DND-41 (cell line): ENCODE measurements around the gene ADAMTS13.
"Not testable (repeated sequence)": the region's sequence is repeated elsewhere in the genome, so short reads cannot be mapped to it uniquely, and the experiment has no call there.

Experiments used
- ATAC-seq: fragments of 200-7000 bp; cut with Tn5 transposase; 3 replicates; pipeline ENCODE4 v1.9.1; 2021; ENCODE audit warnings: low read depth; ENCODE audit not compliant: insufficient read depth
- DNase-seq: peaks from one replicate; pipeline ENCODE4 v3.0.0-alpha.2; 2020
- H2AFZ ChIP-seq: 2 replicates; pipeline ENCODE4 v1.6.0; 2012; ENCODE audit warnings: low read depth, low read length
- H3K27ac ChIP-seq: 2 replicates; pipeline ENCODE4 v1.5.1; 2012; ENCODE audit warnings: low read length, inconsistent platforms
- H3K27me3 ChIP-seq: fragments of 200-600 bp; sonication (generic); 2 replicates; pipeline ENCODE4 v1.6.0; 2012; ENCODE audit warnings: low read length, mild to moderate bottlenecking, inconsistent platforms; ENCODE audit not compliant: insufficient read depth, poor library complexity
- H3K36me3 ChIP-seq: 2 replicates; pipeline ENCODE4 v1.5.1; 2012; ENCODE audit warnings: low read length, inconsistent platforms; ENCODE audit not compliant: insufficient read depth
- H3K4me1 ChIP-seq: 2 replicates; pipeline ENCODE4 v1.5.1; 2012; ENCODE audit warnings: mild to moderate bottlenecking, low read length; ENCODE audit not compliant: insufficient read depth
- H3K4me2 ChIP-seq: 2 replicates; pipeline ENCODE4 v1.6.0; 2012; ENCODE audit warnings: mild to moderate bottlenecking, moderate library complexity, low read length, inconsistent platforms; ENCODE audit not compliant: insufficient read depth
- H3K4me3 ChIP-seq, 2 experiments: fragments of 200-600 bp in 1 of 2; shearing (Covaris generic) in 1 of 2; 2 replicates each; pipeline ENCODE4 v1.5.1; 2012 to 2016; ENCODE audit warnings: inconsistent platforms in 2 of 2, low read length in 2 of 2, mild to moderate bottlenecking in 2 of 2, low read depth in 1 of 2, moderate library complexity in 1 of 2
- H3K79me2 ChIP-seq: 2 replicates; pipeline ENCODE4 v1.6.0; 2012; ENCODE audit warnings: low read length, inconsistent platforms; ENCODE audit not compliant: insufficient read depth
- H3K9ac ChIP-seq: 2 replicates; pipeline ENCODE4 v1.6.0; 2012; ENCODE audit warnings: low read depth, mild to moderate bottlenecking, inconsistent platforms, low read length, moderate library complexity
- H3K9me3 ChIP-seq: 2 replicates; pipeline ENCODE4 v1.5.1; 2012; ENCODE audit warnings: low read length, moderate library complexity, mild to moderate bottlenecking, inconsistent platforms; ENCODE audit not compliant: insufficient read depth, severe bottlenecking
- H4K20me1 ChIP-seq: 2 replicates; pipeline ENCODE4 v1.6.0; 2012; ENCODE audit warnings: low read length; ENCODE audit not compliant: insufficient read depth
- CTCF ChIP-seq: IDR thresholded peaks from 2 replicates; pipeline ENCODE4 v1.5.1; 2012; ENCODE audit warnings: borderline replicate concordance, low read length, moderate library complexity, mild to moderate bottlenecking; ENCODE audit not compliant: poor library complexity, severe bottlenecking; ENCODE audit errors: extremely low read depth
- EZH2 ChIP-seq: IDR thresholded peaks from 3 replicates; pipeline ENCODE4 v1.6.1; 2012; ENCODE audit warnings: borderline replicate concordance, low read depth, mild to moderate bottlenecking, moderate library complexity, low read length, inconsistent platforms; ENCODE audit not compliant: severe bottlenecking

The ADAMTS13 gene

GRCh38 chr9:133387680-133388079 lies 34.5 kb upstream of the ADAMTS13 start:
- DNase-seq (no peak), ATAC-seq (no peak)
- H2AFZ ChIP-seq, result no peak overlapping the region
- no peak overlapping the region for H3K4me2 ChIP-seq
- no peaks in the 10 kb centered on the region for H3K36me3 ChIP-seq
- no peak overlapping the region for H3K4me3 ChIP-seq
- H3K79me2 ChIP-seq, result no peaks in the 10 kb centered on the region
- no peaks in the 10 kb centered on the region for H4K20me1 ChIP-seq
- H3K27me3 ChIP-seq, result no peaks in the 10 kb centered on the region
- TF ChIP-seq CTCF, result no peak
- TF ChIP-seq EZH2, result no peak
- no peaks in the 10 kb centered on the region for H3K9me3 ChIP-seq
- no peak overlapping the region for H3K27ac ChIP-seq
- no peak overlapping the region for H3K9ac ChIP-seq
- H3K4me1 ChIP-seq, result no peaks in the 10 kb centered on the region

DNA sequence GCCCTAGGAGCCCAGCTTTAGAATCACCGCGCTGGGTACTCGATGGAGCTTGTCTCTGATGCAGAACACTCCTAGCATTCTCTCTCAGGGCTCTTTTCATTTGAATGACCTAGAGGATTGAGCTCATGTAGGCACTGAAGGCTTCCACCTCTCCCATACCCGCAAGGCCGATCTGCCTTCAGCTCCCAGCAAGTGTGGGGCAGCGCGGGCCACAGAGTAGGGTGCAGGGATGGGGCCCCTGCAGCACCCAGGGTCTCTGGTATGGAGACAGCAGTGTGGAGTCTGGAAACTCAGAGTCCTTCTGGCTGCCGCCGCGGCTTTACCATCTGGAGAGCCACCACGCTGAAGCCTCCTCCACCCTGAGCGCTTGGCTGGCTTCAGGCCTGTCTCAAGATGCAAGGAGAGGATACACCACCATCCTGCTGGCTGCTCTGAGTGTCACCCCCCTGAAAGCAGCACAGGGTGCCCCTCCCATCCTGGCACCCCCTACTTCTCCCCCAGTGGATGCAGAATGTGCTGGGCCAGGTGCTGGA lies 33.1 kb upstream of the ADAMTS13 start:
- Histone ChIP-seq H4K20me1 (no peaks in the 10 kb centered on the region), H3K27ac (no peak overlapping the region), H3K27me3 (no peaks in the 10 kb centered on the region), H3K9ac (no peak overlapping the region), H3K9me3 (no peaks in the 10 kb centered on the region), H3K4me1 (no peaks in the 10 kb centered on the region), H2AFZ (no peak overlapping the region), H3K4me3 (no peak overlapping the region), H3K4me2 (no peak overlapping the region), H3K36me3 (no peaks in the 10 kb centered on the region), H3K79me2 (no peaks in the 10 kb centered on the region)
- TF ChIP-seq EZH2 (no peak), CTCF (no peak)
- ATAC-seq (no peak), DNase-seq (no peak)

DNA sequence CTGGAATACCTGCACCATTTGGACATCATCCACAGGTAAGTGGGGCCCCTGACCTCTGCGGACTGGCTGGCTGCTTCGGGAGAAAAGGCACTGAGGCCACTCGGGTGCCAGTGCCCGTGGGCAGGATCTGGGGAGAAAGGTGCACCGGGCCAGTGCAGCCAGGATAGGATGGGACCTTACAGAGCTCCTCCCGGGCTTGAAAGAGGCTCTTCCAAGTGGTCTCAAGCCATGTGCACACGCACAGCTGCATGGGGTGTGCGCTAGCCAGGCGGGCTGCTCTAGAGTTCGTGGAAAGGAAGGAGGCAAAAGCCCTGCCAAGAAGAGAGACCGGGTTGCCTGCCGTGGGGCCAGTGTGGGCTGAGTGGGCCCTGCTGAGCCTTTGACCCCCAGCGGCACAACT lies 32.6 kb upstream of the ADAMTS13 start:
- DNase-seq (no peak), ATAC-seq (no peak)
- TF ChIP-seq EZH2 (no peak), CTCF (no peak)
- Histone ChIP-seq H3K27ac (no peak overlapping the region), H3K4me1 (no peaks in the 10 kb centered on the region), H3K79me2 (no peaks in the 10 kb centered on the region), H3K9ac (no peak overlapping the region), H3K4me3 (no peak overlapping the region), H3K9me3 (no peaks in the 10 kb centered on the region), H3K4me2 (no peak overlapping the region), H3K36me3 (no peaks in the 10 kb centered on the region), H4K20me1 (no peaks in the 10 kb centered on the region), H2AFZ (no peak overlapping the region), H3K27me3 (no peaks in the 10 kb centered on the region)

DNA sequence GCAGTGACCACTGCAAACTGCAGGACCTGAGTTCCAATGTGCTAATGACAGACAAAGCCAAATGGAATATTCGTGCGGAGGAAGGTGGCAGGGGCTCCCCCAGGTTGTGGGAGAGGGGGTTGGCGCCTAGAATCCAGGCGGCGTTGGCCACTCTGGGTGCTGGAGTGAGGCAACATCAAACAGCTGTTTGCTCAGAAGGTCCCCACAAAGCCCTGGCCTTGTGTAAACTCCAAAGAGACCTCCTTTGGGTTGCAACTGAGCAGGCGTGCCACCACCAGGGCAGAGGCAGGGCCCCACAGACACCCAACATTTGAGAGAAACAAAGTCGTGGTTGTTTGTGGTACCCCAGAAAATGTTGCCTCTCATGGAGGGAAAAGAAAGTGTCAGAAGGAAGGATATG lies 31.5 kb upstream of the ADAMTS13 start:
- no peak for DNase-seq
- Histone ChIP-seq H3K79me2 (no peaks in the 10 kb centered on the region), H3K36me3 (no peaks in the 10 kb centered on the region), H3K9me3 (no peaks in the 10 kb centered on the region), H3K9ac (no peak overlapping the region), H2AFZ (no peak overlapping the region), H3K4me2 (no peak overlapping the region), H3K4me1 (no peaks in the 10 kb centered on the region), H3K4me3 (no peak overlapping the region), H4K20me1 (no peaks in the 10 kb centered on the region), H3K27ac (no peak overlapping the region), H3K27me3 (no peaks in the 10 kb centered on the region)
- no peak for ATAC-seq
- TF ChIP-seq CTCF (no peak), EZH2 (no peak)

DNA sequence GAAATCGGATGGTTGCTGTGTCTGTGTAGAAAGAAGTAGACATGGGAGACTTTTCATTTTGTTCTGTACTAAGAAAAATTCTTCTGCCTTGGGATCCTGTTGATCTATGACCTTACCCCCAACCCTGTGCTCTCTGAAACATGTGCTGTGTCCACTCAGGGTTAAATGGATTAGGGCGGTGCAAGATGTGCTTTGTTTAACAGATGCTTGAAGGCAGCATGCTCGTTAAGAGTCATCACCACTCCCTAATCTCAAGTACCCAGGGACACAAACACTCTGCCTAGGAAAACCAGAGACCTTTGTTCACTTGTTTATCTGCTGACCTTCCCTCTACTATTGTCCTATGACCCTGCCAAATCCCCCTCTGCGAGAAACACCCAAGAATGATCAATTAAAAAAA lies 30.7 kb upstream of the ADAMTS13 start:
- not testable (repeated sequence) for ATAC-seq, H4K20me1 ChIP-seq, H3K27me3 ChIP-seq, H3K27ac ChIP-seq, H3K9ac ChIP-seq, H2AFZ ChIP-seq, H3K4me2 ChIP-seq, H3K36me3 ChIP-seq, H3K4me3 ChIP-seq, H3K4me1 ChIP-seq, DNase-seq, H3K79me2 ChIP-seq, H3K9me3 ChIP-seq
